IMR-90 (cell line): ENCODE measurements around the gene EPC1.

ENCODE experiments used
- BHLHE40 ChIP-seq: fragments of 150-350 bp; IDR thresholded peaks from 2 replicates; pipeline ENCODE4 v1.6.1; 2016; ENCODE audit warnings: mild to moderate bottlenecking, low read depth, low read length
- CEBPB ChIP-seq: IDR thresholded peaks from 2 replicates; pipeline ENCODE4 v1.6.1; 2012; ENCODE audit warnings: low read depth, low read length, improper control_type of control experiment
- FOS ChIP-seq: fragments of 150-350 bp; IDR thresholded peaks from 2 replicates; pipeline ENCODE4 v1.6.1; 2016; ENCODE audit warnings: low read depth, low read length
- MAFK ChIP-seq: IDR thresholded peaks from 2 replicates; pipeline ENCODE4 v1.6.1; 2012; ENCODE audit warnings: low read depth, low read length, improper control_type of control experiment
- POLR2A ChIP-seq: IDR thresholded peaks from 2 replicates; pipeline ENCODE4 v1.6.1; 2012; ENCODE audit warnings: mild to moderate bottlenecking, low read depth, low read length
- RAD21 ChIP-seq: IDR thresholded peaks from 2 replicates; pipeline ENCODE4 v1.6.1; 2012; ENCODE audit warnings: low read length, improper control_type of control experiment
- RFX5 ChIP-seq: IDR thresholded peaks from 2 replicates; pipeline ENCODE4 v1.8.0; 2012; ENCODE audit warnings: low read depth, mild to moderate bottlenecking, low read length, moderate library complexity
- SMC3 ChIP-seq: fragments of 150-350 bp; IDR thresholded peaks from 2 replicates; pipeline ENCODE4 v1.6.1; 2016; ENCODE audit warnings: low read depth, mild to moderate bottlenecking, antibody characterized with exemption, low read length, moderate library complexity
- TF ChIP-seq, protein P1 (sequence below): conservative IDR thresholded peaks from 2 replicates; pipeline ENCODE4 v1.5.1; 2012; ENCODE audit warnings: mild to moderate bottlenecking, low read depth, low read length, improper control_type of control experiment

DNA sequence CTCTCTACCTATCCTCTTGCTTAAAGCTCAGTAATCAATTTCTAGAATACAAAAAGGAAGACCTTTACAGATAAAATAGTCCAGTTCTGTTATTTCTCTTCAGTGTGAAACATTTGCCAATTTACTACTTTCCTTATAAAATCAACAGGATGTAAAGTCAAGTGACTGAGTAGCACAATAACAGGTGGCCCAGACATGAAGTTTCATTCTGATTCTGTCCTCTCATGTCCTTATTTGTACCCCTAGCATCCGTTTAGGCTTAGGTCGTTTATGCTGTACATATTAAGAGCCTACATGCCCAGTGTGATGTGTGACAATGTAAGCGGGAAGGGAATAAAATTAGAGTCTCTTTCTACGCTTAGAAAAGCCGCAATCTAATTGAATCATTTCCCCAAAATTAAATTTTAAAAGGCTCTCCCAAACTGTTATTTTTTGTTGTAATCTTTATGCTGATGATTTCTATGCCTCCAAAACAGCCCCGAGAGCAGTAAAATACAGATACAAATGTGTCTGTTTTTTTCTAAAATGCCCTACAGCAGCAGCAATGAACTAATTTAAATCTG lies 29.1 kb downstream of the EPC1 start:
- TF ChIP-seq, protein P1, sequence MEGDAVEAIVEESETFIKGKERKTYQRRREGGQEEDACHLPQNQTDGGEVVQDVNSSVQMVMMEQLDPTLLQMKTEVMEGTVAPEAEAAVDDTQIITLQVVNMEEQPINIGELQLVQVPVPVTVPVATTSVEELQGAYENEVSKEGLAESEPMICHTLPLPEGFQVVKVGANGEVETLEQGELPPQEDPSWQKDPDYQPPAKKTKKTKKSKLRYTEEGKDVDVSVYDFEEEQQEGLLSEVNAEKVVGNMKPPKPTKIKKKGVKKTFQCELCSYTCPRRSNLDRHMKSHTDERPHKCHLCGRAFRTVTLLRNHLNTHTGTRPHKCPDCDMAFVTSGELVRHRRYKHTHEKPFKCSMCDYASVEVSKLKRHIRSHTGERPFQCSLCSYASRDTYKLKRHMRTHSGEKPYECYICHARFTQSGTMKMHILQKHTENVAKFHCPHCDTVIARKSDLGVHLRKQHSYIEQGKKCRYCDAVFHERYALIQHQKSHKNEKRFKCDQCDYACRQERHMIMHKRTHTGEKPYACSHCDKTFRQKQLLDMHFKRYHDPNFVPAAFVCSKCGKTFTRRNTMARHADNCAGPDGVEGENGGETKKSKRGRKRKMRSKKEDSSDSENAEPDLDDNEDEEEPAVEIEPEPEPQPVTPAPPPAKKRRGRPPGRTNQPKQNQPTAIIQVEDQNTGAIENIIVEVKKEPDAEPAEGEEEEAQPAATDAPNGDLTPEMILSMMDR, result no peak
- TF ChIP-seq POLR2A, result no peak
- TF ChIP-seq MAFK, result no peak
- TF ChIP-seq RAD21, result no peak
- TF ChIP-seq SMC3, result no peak
- TF ChIP-seq BHLHE40, result no peak
- TF ChIP-seq FOS, result no peak
- TF ChIP-seq CEBPB, result no peak
- TF ChIP-seq RFX5, result no peak
